PC-3 (cell line): ENCODE measurements around the gene RIT2. TPM values are rescaled to one million over a fixed set of nuclear protein-coding genes. Genes with fewer than 3 reads are reported as not detected.

Source experiments
- ATAC-seq: fragments of 200-7000 bp; cut with Tn5 transposase; 2 replicates; pipeline ENCODE4 v1.9.1; 2020; ENCODE audit warnings: mild to moderate bottlenecking, moderate library complexity
- BruUV-seq: library from RNA; stranded (reverse); fragments of 400-500 nt; replicated peaks from 2 replicates; lab custom pipeline; 2021; lab: Mats Ljungman, UMichigan
- CTCF ChIA-PET: fragments of 300-600 bp; sonication (Branson Sonifier 250); formaldehyde crosslinking; loops from one replicate; lab custom pipeline; 2022; ENCODE audit warnings: antibody characterized with exemption; lab: Charles Lee
- POLR2A ChIA-PET: fragments of 300-600 bp; sonication (Branson Sonifier 250); formaldehyde crosslinking; loops from one replicate; lab custom pipeline; 2022; ENCODE audit warnings: antibody characterized with exemption; ENCODE audit not compliant: unreplicated experiment; lab: Charles Lee
- DNase-seq: peaks from one replicate; pipeline ENCODE4 v3.0.0-alpha.2; 2015
- H2AFZ ChIP-seq: fragments of 300-600 bp; sonication (generic); 2 replicates; pipeline ENCODE4 v1.6.0; 2016; ENCODE audit warnings: antibody characterized with exemption, low read length
- H3F3A ChIP-seq: fragments of 300-600 bp; sonication (generic); one replicate; pipeline ENCODE4 v1.6.0; 2017; ENCODE audit warnings: antibody characterized with exemption, low read length, control low read depth, mild to moderate bottlenecking; ENCODE audit not compliant: unreplicated experiment
- H3K27ac ChIP-seq: fragments of 300-600 bp; sonication (generic); 2 replicates; pipeline ENCODE4 v1.5.1; 2016; ENCODE audit warnings: mild to moderate bottlenecking, low read length
- H3K27me3 ChIP-seq: fragments of 300-600 bp; sonication (generic); 2 replicates; pipeline ENCODE4 v1.6.1; 2016; ENCODE audit warnings: low read length, mixed read lengths
- H3K36me3 ChIP-seq: fragments of 300-600 bp; sonication (generic); 2 replicates; pipeline ENCODE4 v1.6.1; 2016; ENCODE audit warnings: low read depth, mixed run types, low read length, mixed read lengths
- H3K4me1 ChIP-seq: fragments of 300-600 bp; sonication (generic); 2 replicates; pipeline ENCODE4 v1.5.1; 2016; ENCODE audit warnings: low read length; ENCODE audit not compliant: insufficient read depth
- H3K4me2 ChIP-seq: fragments of 300-600 bp; sonication (generic); 2 replicates; pipeline ENCODE4 v1.6.0; 2016; ENCODE audit warnings: low read length
- H3K4me3 ChIP-seq: fragments of 300-600 bp; sonication (generic); 2 replicates; pipeline ENCODE4 v1.5.1; 2016; ENCODE audit warnings: mild to moderate bottlenecking, low read length, mixed read lengths
- H3K79me2 ChIP-seq: fragments of 300-600 bp; sonication (generic); 2 replicates; pipeline ENCODE4 v1.6.1; 2017; ENCODE audit warnings: low read length, mixed read lengths
- H3K9ac ChIP-seq: fragments of 300-600 bp; sonication (generic); 2 replicates; pipeline ENCODE4 v1.6.0; 2016; ENCODE audit warnings: mild to moderate bottlenecking, low read length
- H3K9me2 ChIP-seq: fragments of 300-600 bp; sonication (generic); replicated peaks from 2 replicates; pipeline ENCODE4 v1.6.1; 2016; ENCODE audit warnings: mixed run types, low read length, mixed read lengths
- H3K9me3 ChIP-seq: fragments of 300-600 bp; sonication (generic); 2 replicates; pipeline ENCODE4 v1.6.1; 2016; ENCODE audit warnings: low read length, mixed read lengths
- H4K20me1 ChIP-seq: fragments of 300-600 bp; sonication (generic); 2 replicates; pipeline ENCODE4 v1.6.1; 2016; ENCODE audit warnings: low read length, mixed read lengths
- CTCF ChIP-seq: fragments of 300-600 bp; sonication (generic); conservative IDR thresholded peaks from 2 replicates; pipeline ENCODE4 v1.5.1; 2017; ENCODE audit warnings: antibody characterized with exemption, low read depth, mild to moderate bottlenecking, low read length
- EZH2 ChIP-seq: fragments of 300-600 bp; sonication (generic); IDR thresholded peaks from one replicate; pipeline ENCODE4 v1.6.1; 2017; ENCODE audit warnings: antibody characterized with exemption, mild to moderate bottlenecking, low read length; ENCODE audit not compliant: unreplicated experiment
- EZH2phosphoT487 ChIP-seq: fragments of 300-600 bp; sonication (generic); IDR thresholded peaks from 2 replicates; pipeline ENCODE4 v1.6.1; 2018; ENCODE audit warnings: mild to moderate bottlenecking, antibody characterized with exemption, low read length, borderline replicate concordance
- intact Hi-C: fragments of 100-400 bp; cut with micrococcal nuclease; formaldehyde crosslinking; loops from 2 replicates; pipeline ENCODE4 v1.9.0; 2023
- total RNA-seq: library from RNA; depleted of rRNA; stranded (reverse); fragments of >200 nt; gene quantifications from 2 replicates; pipeline ENCODE4 v1.2.3, GENCODE V29; 2014

RIT2 gene
- total RNA-seq, 1 experiment from 2014 or later = not detected

- Histone ChIP-seq H3K9me3 (no peaks in the 10 kb centered on the region), H4K20me1 (no peaks in the 10 kb centered on the region), H3F3A (no peaks in the 10 kb centered on the region), H3K4me2 (no peak overlapping the region), H3K9me2 (no peaks in the 10 kb centered on the region), H3K79me2 (no peaks in the 10 kb centered on the region), H3K36me3 (no peaks in the 10 kb centered on the region), H3K27me3 (no peaks in the 10 kb centered on the region), H3K4me1 (no peaks in the 10 kb centered on the region), H3K9ac (no peak overlapping the region), H3K4me3 (no peak overlapping the region), H2AFZ (no peak overlapping the region), H3K27ac (no peak overlapping the region)
- intact Hi-C loops = no loop called here
- ATAC-seq (no peak), DNase-seq (no peak)
- ChIA-PET CTCF (no interaction called here), POLR2A (no interaction called here)
- no TSS peak for BruUV-seq
- TF ChIP-seq EZH2phosphoT487 (no peak), EZH2 (no peak), CTCF (no peak)
Observed at GRCh38 chr18:43116699-43117294, 1.3 kb upstream of the RIT2 start.

- no peaks in the 10 kb centered on the region for H3K4me1 ChIP-seq
- no peaks in the 10 kb centered on the region for H3K79me2 ChIP-seq
- H3K9me2 ChIP-seq = no peaks in the 10 kb centered on the region
- H2AFZ ChIP-seq = no peak overlapping the region
- H3K36me3 ChIP-seq = no peaks in the 10 kb centered on the region
- BruUV-seq = no TSS peak
- ChIA-PET CTCF (no interaction called here), POLR2A (no interaction called here)
- no peaks in the 10 kb centered on the region for H3F3A ChIP-seq
- no peak for ATAC-seq
- no peak for TF ChIP-seq EZH2
- no peak for TF ChIP-seq EZH2phosphoT487
- no peak for TF ChIP-seq CTCF
- H3K9me3 ChIP-seq = no peaks in the 10 kb centered on the region
- no peaks in the 10 kb centered on the region for H4K20me1 ChIP-seq
- no peak overlapping the region for H3K4me2 ChIP-seq
- no peak overlapping the region for H3K9ac ChIP-seq
- no peaks in the 10 kb centered on the region for H3K27me3 ChIP-seq
- intact Hi-C loops = no loop called here
- no peak overlapping the region for H3K4me3 ChIP-seq
- no peak for DNase-seq
- no peak overlapping the region for H3K27ac ChIP-seq
Observed at GRCh38 chr18:43113220-43113895, 2.1 kb downstream of the RIT2 start.

GRCh38 chr18:43108882-43109281 is 6.6 kb downstream of the RIT2 start:
- no peak for TF ChIP-seq EZH2
- no peak for TF ChIP-seq CTCF
- no peak for TF ChIP-seq EZH2phosphoT487
- H2AFZ ChIP-seq = no peak overlapping the region
- H3K27me3 ChIP-seq = no peaks in the 10 kb centered on the region
- no peaks in the 10 kb centered on the region for H4K20me1 ChIP-seq
- no peak overlapping the region for H3K27ac ChIP-seq
- no peak overlapping the region for H3K9ac ChIP-seq
- H3F3A ChIP-seq = no peaks in the 10 kb centered on the region
- ChIA-PET CTCF (no interaction called here), POLR2A (no interaction called here)
- no peaks in the 10 kb centered on the region for H3K9me2 ChIP-seq
- no peak for DNase-seq
- no peaks in the 10 kb centered on the region for H3K36me3 ChIP-seq
- intact Hi-C loops = no loop called here
- no peaks in the 10 kb centered on the region for H3K79me2 ChIP-seq
- no TSS peak for BruUV-seq
- no peak overlapping the region for H3K4me2 ChIP-seq
- ATAC-seq = no peak
- H3K9me3 ChIP-seq = no peaks in the 10 kb centered on the region
- no peaks in the 10 kb centered on the region for H3K4me1 ChIP-seq
- no peak overlapping the region for H3K4me3 ChIP-seq
